ENCODE results near the gene PHRF1. TPM values are rescaled to one million over a fixed set of nuclear protein-coding genes. Genes with fewer than 3 reads are reported as not detected.

The PHRF1 gene
- total RNA-seq, 1 experiment from 2014 or later: 43.9 TPM

DNA sequence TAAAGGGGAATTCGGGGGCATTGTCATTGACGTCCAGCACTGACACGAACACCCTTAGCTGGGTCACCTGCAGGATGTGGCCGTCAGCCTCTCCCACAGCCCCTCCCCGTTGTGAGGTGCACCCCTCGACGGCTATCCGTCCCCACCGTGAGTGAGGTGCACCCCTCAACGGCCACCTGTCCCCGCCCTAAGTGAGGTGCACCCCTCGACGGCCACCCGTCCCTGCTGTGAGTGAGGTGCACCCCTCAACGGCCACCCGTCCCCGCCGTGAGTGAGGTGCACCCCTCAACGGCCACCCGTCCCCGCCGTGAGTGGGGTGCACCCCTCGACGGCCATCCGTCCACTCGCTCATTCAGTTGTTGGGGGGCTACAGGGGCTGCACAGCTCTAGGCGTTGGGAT, 45.6 kb downstream of the PHRF1 start:
- peaks cover 70% of the 10 kb centered on the region for H3K36me3 Mint-ChIP-seq (ENCODE audit: insufficient read depth, unreplicated experiment)
- no peaks in the 10 kb centered on the region for H3K27me3 ChIP-seq (replicated peaks; ENCODE audit: control insufficient read depth, insufficient read depth, low read length)
- H3K4me3 ChIP-seq (ENCODE audit: low read depth, low read length): no peak overlapping the region
- no peak overlapping the region for H3K27ac Mint-ChIP-seq (ENCODE audit: unreplicated experiment)
- H3K9me3 ChIP-seq: no peaks in the 10 kb centered on the region
- H3K4me1 Mint-ChIP-seq (ENCODE audit: low read depth, unreplicated experiment): no peaks in the 10 kb centered on the region
- no peak for DNase-seq
- TF ChIP-seq, protein P1, sequence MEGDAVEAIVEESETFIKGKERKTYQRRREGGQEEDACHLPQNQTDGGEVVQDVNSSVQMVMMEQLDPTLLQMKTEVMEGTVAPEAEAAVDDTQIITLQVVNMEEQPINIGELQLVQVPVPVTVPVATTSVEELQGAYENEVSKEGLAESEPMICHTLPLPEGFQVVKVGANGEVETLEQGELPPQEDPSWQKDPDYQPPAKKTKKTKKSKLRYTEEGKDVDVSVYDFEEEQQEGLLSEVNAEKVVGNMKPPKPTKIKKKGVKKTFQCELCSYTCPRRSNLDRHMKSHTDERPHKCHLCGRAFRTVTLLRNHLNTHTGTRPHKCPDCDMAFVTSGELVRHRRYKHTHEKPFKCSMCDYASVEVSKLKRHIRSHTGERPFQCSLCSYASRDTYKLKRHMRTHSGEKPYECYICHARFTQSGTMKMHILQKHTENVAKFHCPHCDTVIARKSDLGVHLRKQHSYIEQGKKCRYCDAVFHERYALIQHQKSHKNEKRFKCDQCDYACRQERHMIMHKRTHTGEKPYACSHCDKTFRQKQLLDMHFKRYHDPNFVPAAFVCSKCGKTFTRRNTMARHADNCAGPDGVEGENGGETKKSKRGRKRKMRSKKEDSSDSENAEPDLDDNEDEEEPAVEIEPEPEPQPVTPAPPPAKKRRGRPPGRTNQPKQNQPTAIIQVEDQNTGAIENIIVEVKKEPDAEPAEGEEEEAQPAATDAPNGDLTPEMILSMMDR (IDR thresholded peaks at IDR 0.05; ENCODE audit: insufficient read depth in 1 of 2, low read depth in 1 of 2, low read length in 1 of 2, severe bottlenecking in 1 of 2, unreplicated experiment in 1 of 2): no peak
- BruUV-seq (replicated peaks): no TSS peak
- H3K4me3 Mint-ChIP-seq (ENCODE audit: unreplicated experiment): no peak overlapping the region
- peaks cover 25% of the 10 kb centered on the region for H3K4me1 ChIP-seq
- H3K9me3 Mint-ChIP-seq (ENCODE audit: unreplicated experiment): no peaks in the 10 kb centered on the region
- no peaks in the 10 kb centered on the region; the same call in none of the 2 replicates for H3K36me3 ChIP-seq (ENCODE audit: control insufficient read depth, insufficient read depth, low read length)
- ChIA-PET CTCF (no interaction called here), POLR2A (no interaction called here)
- intact Hi-C loops (cut with micrococcal nuclease; ENCODE audit: unreplicated experiment): no loop called here
- H3K27me3 Mint-ChIP-seq (ENCODE audit: insufficient read depth, unreplicated experiment): no peaks in the 10 kb centered on the region

DNA sequence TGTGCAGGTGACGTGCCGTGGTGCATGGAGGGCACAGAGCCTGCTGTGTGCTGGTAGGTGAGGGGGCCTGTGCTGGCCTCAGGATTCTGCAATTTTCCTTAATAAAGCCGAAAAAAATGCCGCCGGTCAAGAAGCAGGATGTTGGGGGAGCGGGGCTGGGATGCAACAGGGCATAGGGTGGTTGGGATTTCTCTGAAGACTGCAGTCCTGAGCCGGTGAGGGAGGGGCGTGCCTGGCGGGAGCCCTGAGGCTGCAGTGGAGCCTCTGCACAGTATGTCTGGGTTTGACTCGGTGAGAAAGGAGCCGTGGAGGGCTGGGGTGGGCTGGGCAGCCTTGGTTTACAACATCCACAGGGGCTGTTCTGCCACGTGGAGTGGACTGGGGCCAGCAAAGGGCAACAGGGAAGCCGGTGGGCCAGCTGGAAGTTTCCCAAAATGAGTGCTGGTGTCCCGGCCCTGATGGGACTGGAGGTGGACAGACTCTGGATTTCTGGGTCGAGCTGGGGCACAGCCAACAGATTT, 47.1 kb downstream of the PHRF1 start:
- H3K9me3 ChIP-seq: no peaks in the 10 kb centered on the region
- TF ChIP-seq, protein P1 (IDR thresholded peaks at IDR 0.05; ENCODE audit: insufficient read depth in 1 of 2, low read depth in 1 of 2, low read length in 1 of 2, severe bottlenecking in 1 of 2, unreplicated experiment in 1 of 2): no peak
- no peaks in the 10 kb centered on the region for H3K27me3 Mint-ChIP-seq (ENCODE audit: insufficient read depth, unreplicated experiment)
- CTCF ChIA-PET: interaction anchor here (0.6 to 0.7 kb wide), 2 partner anchors 52 to 72 kb away, joined by 3 to 9 read pairs; partner anchors contain the start of gene TMEM80
- no peaks in the 10 kb centered on the region for H3K27me3 ChIP-seq (replicated peaks; ENCODE audit: control insufficient read depth, insufficient read depth, low read length)
- no peak for DNase-seq
- no TSS peak for BruUV-seq (replicated peaks)
- H3K4me1 Mint-ChIP-seq (ENCODE audit: low read depth, unreplicated experiment): peaks cover 7% of the 10 kb centered on the region
- H3K36me3 ChIP-seq (ENCODE audit: control insufficient read depth, insufficient read depth, low read length): no peaks in the 10 kb centered on the region; the same call in 1 of the 2 replicates
- no peak overlapping the region for H3K4me3 ChIP-seq (ENCODE audit: low read depth, low read length)
- intact Hi-C loops (cut with micrococcal nuclease; ENCODE audit: unreplicated experiment): no loop called here
- peaks cover 11% of the 10 kb centered on the region for H3K9me3 Mint-ChIP-seq (ENCODE audit: unreplicated experiment)
- H3K27ac Mint-ChIP-seq (ENCODE audit: unreplicated experiment): peak overlapping the region; percentile 32
- POLR2A ChIA-PET: no interaction called here
- peak overlapping the region; percentile 69 for H3K4me3 Mint-ChIP-seq (ENCODE audit: unreplicated experiment)
- peaks cover 66% of the 10 kb centered on the region for H3K36me3 Mint-ChIP-seq (ENCODE audit: insufficient read depth, unreplicated experiment)
- peaks cover 25% of the 10 kb centered on the region for H3K4me1 ChIP-seq

DNA sequence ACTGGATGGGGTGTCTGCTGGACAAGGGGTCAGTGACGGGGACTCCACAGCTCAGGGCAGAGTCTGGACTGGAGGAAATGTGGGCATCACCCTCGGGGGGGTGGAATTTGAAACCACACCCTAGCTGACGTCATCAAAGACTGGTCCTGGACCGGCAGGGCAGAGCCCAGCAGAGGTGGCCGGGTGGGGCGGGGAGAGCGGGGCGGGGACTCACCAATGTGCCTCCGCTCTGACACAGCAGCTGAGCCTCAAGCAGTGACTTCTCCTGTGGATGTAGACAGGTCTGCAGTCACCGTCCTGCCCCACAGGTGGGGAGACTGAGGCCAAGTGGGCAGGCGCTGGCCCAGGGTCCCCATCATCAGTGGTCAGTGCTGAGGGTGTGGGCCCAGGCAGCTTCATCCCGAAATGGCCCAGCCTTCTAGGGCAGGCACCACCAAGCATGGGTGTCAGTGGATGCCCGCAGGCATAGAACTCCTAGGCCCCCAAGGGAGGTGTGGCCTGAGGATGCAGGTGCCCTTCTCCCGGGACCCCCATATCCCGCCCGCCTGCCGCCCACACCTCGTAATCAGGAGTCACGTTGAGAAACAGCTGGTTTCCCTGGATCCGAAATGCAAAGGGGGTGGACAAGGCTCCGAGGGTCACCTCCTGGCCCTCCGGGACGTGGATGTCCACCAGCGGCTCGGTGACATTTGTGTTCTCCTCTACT, 47.9 kb downstream of the PHRF1 start:
- peak; percentile 49 to 75 for DNase-seq
- TF ChIP-seq, protein P1 (IDR thresholded peaks at IDR 0.05; ENCODE audit: insufficient read depth in 1 of 2, low read depth in 1 of 2, low read length in 1 of 2, severe bottlenecking in 1 of 2, unreplicated experiment in 1 of 2): no peak
- peaks cover 11% of the 10 kb centered on the region for H3K9me3 Mint-ChIP-seq (ENCODE audit: unreplicated experiment)

More for the DNA sequence above, 47.9 kb downstream of the PHRF1 start:
- peaks cover 14% of the 10 kb centered on the region for H3K4me1 Mint-ChIP-seq (ENCODE audit: low read depth, unreplicated experiment)
- intact Hi-C loops (cut with micrococcal nuclease; ENCODE audit: unreplicated experiment): loop anchor here (1.0 kb wide), 1 partner anchor 9 kb away; the partner anchor contains the start of gene IRF7
- H3K4me3 Mint-ChIP-seq (ENCODE audit: unreplicated experiment): peak overlapping the region; percentile 69
- no peaks in the 10 kb centered on the region for H3K9me3 ChIP-seq
- BruUV-seq (replicated peaks): TSS peak; percentile 57
- H3K27ac Mint-ChIP-seq (ENCODE audit: unreplicated experiment): peak overlapping the region; percentile 32
- ChIA-PET POLR2A (no interaction called here), CTCF (interaction anchor here (0.7 kb wide), 1 partner anchor 51 kb away, joined by 9 read pairs; no protein-coding TSS in a partner anchor)
- no peaks in the 10 kb centered on the region; the same call in 1 of the 2 replicates for H3K36me3 ChIP-seq (ENCODE audit: control insufficient read depth, insufficient read depth, low read length)
- H3K27me3 Mint-ChIP-seq (ENCODE audit: insufficient read depth, unreplicated experiment): no peaks in the 10 kb centered on the region
- no peaks in the 10 kb centered on the region for H3K27me3 ChIP-seq (replicated peaks; ENCODE audit: control insufficient read depth, insufficient read depth, low read length)
- peaks cover 25% of the 10 kb centered on the region for H3K4me1 ChIP-seq
- H3K4me3 ChIP-seq (ENCODE audit: low read depth, low read length): peak overlapping the region; percentile 54
- peaks cover 61% of the 10 kb centered on the region for H3K36me3 Mint-ChIP-seq (ENCODE audit: insufficient read depth, unreplicated experiment)

All from Caco-2 (cell line).